Nephron (organoid): ENCODE results near the gene TRAPPC2B.

Experiments
- H3K27ac Mint-ChIP-seq, 3 experiments: 2 replicates each; pipeline ENCODE4 v1.8.0; 2020; ENCODE audit warnings: mixed read lengths in 3 of 3, mild to moderate bottlenecking in 2 of 3, moderate library complexity in 1 of 3
- H3K27me3 Mint-ChIP-seq: 2 replicates; pipeline ENCODE4 v1.8.0; 2021; ENCODE audit warnings: low read depth, mild to moderate bottlenecking, moderate library complexity, mixed read lengths
- H3K36me3 Mint-ChIP-seq: 2 replicates; pipeline ENCODE4 v1.8.0; 2020; ENCODE audit warnings: low read depth, mixed read lengths
- H3K4me1 Mint-ChIP-seq: 2 replicates; pipeline ENCODE4 v1.8.0; 2020; ENCODE audit warnings: mixed read lengths
- H3K4me3 Mint-ChIP-seq, 3 experiments: 2 replicates each; pipeline ENCODE4 v1.8.0; 2020; ENCODE audit warnings: mild to moderate bottlenecking in 3 of 3, mixed read lengths in 3 of 3, moderate library complexity in 2 of 3
- H3K9me3 Mint-ChIP-seq: 2 replicates; pipeline ENCODE4 v1.8.0; 2020; ENCODE audit warnings: mixed read lengths
- CTCF ChIP-seq, 3 experiments: fragments of 200-600 bp; sonication (generic); IDR thresholded peaks; one replicate each; pipeline ENCODE4 v1.5.0; 2021; ENCODE audit warnings: antibody characterized with exemption in 3 of 3; ENCODE audit not compliant: unreplicated experiment in 3 of 3

Gene TRAPPC2B

DNA sequence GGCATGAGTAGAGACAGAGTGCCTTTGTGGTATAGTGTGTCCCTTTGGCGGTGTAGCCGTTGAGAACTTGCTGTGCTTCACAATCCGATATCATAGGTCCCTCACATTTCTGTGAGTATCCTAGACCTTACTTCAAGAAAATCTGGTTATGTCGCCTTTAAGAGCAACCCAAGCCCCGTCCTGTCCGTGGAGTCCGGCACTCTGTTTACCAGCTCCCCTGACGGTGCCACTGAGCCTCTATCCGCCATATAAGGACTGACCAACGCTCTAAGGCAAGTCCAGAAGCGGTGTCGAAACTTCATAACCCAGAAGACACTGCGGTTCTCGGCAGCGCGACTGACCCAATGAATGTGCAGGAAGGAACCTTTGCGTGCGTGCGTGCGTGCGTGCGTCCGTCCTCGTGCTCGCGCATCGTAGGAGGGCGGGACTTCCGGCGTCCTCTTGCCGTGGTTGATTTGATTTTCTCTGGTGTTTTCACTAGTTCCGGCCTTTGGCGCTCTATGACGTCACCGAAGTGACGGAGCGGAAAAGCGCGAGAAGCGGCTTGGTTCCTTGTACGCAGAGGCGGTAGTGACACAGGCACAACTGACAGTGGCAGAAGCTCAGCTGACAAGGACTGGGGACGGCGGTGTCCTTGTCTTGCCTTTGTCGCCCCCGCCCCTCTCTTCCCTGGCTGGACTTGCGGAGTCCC lies at the start of gene TRAPPC2B, which contains the start of gene ZNF547:
TSS of gene TRAPPC2B (plus strand) at position 555 of the 691 bp plus-strand sequence. CDS start 1,283 bp downstream, outside the sequence.
TSS of gene ZNF547 (plus strand) at position 555 of the 691 bp plus-strand sequence. CDS start 5,005 bp downstream, outside the sequence.
- TF ChIP-seq CTCF (IDR thresholded peaks at IDR 0.05; ENCODE audit: unreplicated experiment in 3 of 3): no peak
- Mint-ChIP-seq H3K4me3 (peak within 1 kb of the TSS; percentile 95 to 98 (median 96)), H3K36me3 (peaks cover 57% of the 10 kb centered on the region), H3K27me3 (no peaks in the 10 kb centered on the region), H3K27ac (peak within 1 kb of the TSS; percentile 92 to 98 (median 97)), H3K4me1 (peaks cover 19% of the 10 kb centered on the region), H3K9me3 (peaks cover 19% of the 10 kb centered on the region)

- Mint-ChIP-seq H3K9me3 (peaks cover 4% of the 10 kb centered on the region), H3K4me1 (no peaks in the 10 kb centered on the region), H3K4me3 (no peak overlapping the region), H3K27me3 (peaks cover 53% of the 10 kb centered on the region), H3K27ac (no peak overlapping the region), H3K36me3 (no peaks in the 10 kb centered on the region)
- no peak for TF ChIP-seq CTCF (IDR thresholded peaks at IDR 0.05; ENCODE audit: unreplicated experiment in 3 of 3)
These were observed 49.2 kb upstream of the TRAPPC2B start for GRCh38 chr19:57314146-57314545.

DNA sequence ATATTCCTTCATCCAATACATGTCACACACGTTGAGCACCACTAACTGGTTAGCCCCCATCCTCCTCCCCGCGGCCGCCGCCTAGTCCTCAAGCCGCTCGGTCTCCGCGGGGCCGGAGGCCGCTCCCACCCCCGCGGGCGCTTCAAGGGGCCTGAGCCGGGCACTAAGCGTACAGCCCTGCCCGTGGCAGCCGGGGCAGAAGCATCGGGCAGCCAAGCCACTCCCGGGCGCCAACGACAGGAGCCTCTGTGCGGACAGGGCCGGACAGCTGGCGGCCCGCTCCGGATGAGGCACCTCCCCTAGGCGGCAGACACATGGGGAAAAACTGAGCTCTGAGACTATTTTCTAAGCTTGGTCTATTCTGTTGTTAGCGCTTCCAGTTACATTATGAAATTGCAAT lies 45.8 kb upstream of the TRAPPC2B start:
- no peak overlapping the region for H3K4me3 Mint-ChIP-seq
- H3K36me3 Mint-ChIP-seq: no peaks in the 10 kb centered on the region
- TF ChIP-seq CTCF (IDR thresholded peaks at IDR 0.05; ENCODE audit: unreplicated experiment in 3 of 3): no peak
- peaks cover 21% of the 10 kb centered on the region for H3K4me1 Mint-ChIP-seq
- H3K27ac Mint-ChIP-seq: no peak overlapping the region
- H3K9me3 Mint-ChIP-seq: no peaks in the 10 kb centered on the region
- H3K27me3 Mint-ChIP-seq: peaks cover 47% of the 10 kb centered on the region

DNA sequence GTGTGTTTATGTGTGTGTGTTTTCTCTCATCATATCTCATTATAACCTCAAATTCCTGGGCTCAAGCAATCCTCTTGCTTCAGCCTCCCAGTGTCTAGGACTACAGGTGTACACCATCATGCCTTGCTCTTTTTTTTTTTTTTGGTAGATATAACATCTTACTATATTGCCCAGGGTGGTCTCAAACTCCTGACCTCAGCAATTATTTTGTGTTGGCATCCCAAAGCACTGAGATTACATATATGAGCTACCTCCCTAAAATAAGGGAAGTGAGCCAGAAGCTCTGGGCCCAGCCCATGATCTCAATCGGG lies 43.5 kb upstream of the TRAPPC2B start:
- TF ChIP-seq CTCF (IDR thresholded peaks at IDR 0.05; ENCODE audit: unreplicated experiment in 3 of 3): no peak
- Mint-ChIP-seq H3K9me3 (no peaks in the 10 kb centered on the region), H3K4me1 (peaks cover 25% of the 10 kb centered on the region), H3K27me3 (peaks cover 34% of the 10 kb centered on the region), H3K36me3 (peaks cover 14% of the 10 kb centered on the region), H3K27ac (peak overlapping the region; percentile 85 to 98 (median 96)), H3K4me3 (peak overlapping the region; percentile 91 to 98 (median 97))

DNA sequence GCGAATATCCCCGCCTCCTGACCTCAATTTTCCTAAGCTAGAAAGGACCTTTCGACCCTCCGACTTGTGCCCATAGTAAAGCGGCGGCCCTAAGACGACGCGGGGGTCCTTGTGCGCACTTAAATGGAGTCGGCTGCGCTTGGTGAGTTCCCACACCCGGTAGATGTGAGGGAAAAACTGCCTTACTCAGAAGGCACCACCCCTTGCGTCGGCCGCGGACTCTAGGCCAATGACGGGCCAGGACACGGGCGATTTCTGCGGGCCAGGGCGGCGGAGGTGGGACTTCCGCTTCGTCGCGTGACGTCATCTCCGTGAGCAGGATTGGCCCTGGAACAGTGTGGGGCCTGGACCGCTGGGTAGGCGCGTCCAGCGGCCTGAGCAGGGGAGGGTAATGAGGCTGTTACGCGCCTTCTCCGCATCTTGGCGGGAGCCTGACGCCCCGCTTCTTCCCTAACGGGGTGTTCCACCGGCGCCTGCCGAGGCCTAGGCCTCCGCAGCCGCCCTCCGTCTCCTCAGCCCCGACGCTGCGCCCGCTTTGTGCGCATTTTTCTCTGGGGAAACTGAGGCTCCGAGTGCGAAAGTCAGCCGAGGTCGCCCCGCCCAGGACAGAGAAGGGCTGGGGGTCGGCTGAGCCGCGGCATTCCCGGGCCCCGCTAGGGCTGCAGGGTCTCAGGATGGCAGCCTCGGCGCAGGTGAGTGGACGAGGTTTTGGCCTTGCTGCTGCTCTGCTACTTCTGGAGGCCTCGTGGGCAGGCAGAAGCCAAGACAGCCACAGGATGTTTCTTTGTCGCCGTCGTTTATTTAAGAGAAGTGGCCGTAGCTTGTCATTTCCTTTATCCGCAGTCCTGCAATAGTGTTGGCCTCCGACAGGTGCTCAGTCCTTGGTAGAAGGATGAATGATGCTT lies 42.9 kb upstream of the TRAPPC2B start, which contains the start of gene ZNF543:
TSS of gene ZNF543 (plus strand) at position 293 of the 905 bp plus-strand sequence. CDS start at position 675, 382 bp downstream.
- H3K4me1 Mint-ChIP-seq: peaks cover 25% of the 10 kb centered on the region
- TF ChIP-seq CTCF (IDR thresholded peaks at IDR 0.05; ENCODE audit: unreplicated experiment in 3 of 3): no peak
- H3K9me3 Mint-ChIP-seq: no peaks in the 10 kb centered on the region

More for the DNA sequence above, 42.9 kb upstream of the TRAPPC2B start, which contains the start of gene ZNF543:
- Mint-ChIP-seq H3K4me3 (peak within 1 kb of the TSS; percentile 91 to 98 (median 97)), H3K27ac (peak within 1 kb of the TSS; percentile 85 to 98 (median 96)), H3K36me3 (peaks cover 20% of the 10 kb centered on the region), H3K27me3 (peaks cover 28% of the 10 kb centered on the region)
